NK-92 (cell line): ENCODE results near the gene PSMD14.

Experiments
- DNase-seq: peaks from one replicate; lab custom pipeline; 2025; ENCODE audit not compliant: unreplicated experiment; lab: John Stamatoyannopoulos, UW

Gene PSMD14

DNA sequence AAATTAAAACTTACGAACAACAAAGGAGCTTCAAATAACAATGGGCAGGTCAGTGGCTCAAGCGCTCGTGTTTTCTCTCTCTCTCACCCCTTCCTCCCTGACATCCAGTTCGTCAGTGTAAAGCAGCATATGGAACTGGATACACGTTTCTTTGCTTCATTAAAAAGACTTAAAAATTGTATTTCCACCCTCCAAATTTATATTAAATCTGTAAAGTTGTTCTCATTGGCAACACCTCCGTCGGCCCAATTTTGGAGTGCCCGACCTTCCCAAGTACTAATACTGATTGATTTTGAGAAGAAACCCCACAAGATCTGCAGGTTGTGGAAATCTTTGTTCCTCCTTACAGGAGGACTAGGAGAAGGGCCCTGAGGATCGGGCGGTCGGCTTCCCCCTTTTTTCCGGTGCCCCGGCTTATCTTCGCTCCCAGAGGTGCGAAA lies 110.1 kb downstream of the PSMD14 start:
- DNase-seq, result no peak

DNA sequence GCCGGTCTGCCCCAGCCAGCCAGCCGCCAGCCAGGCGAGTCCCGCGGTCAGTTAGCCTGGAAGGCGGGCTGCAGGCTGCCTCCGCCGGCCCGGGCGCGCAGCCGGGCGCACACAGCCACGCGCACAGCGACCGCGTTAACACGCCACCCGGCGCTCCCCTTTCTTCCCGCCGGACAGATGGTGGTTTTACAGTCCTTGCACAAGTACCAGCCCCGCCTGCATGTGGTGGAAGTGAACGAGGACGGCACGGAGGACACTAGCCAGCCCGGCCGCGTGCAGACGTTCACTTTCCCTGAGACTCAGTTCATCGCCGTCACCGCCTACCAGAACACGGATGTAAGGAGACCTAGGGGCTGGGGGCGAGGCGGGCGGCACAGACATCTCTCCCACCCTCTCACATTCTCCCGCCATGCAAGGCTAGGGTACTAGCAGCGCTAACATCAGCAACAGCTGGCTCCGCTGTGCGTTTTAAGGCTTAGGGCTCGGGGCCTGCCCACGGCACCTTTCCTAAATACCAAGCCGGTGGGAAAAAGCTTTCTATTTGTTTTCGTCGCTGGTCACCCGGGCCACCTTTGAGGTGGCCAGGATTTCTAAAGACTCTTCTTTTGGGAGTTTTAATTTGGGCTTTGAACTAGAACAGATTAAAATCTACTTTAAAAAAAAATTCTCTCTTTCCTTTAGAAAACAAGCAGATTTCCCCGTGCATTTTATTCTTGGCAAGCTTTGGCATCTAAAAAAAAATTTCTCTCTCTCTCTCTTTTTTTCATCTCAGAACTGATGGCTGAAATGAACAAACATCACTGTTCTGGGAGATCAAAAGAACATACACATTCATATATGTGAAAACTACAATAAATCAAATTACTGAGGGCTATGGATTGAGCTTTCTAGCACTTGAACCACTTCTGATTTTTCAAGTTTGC lies 110.8 kb downstream of the PSMD14 start:
- DNase-seq, result no peak

DNA sequence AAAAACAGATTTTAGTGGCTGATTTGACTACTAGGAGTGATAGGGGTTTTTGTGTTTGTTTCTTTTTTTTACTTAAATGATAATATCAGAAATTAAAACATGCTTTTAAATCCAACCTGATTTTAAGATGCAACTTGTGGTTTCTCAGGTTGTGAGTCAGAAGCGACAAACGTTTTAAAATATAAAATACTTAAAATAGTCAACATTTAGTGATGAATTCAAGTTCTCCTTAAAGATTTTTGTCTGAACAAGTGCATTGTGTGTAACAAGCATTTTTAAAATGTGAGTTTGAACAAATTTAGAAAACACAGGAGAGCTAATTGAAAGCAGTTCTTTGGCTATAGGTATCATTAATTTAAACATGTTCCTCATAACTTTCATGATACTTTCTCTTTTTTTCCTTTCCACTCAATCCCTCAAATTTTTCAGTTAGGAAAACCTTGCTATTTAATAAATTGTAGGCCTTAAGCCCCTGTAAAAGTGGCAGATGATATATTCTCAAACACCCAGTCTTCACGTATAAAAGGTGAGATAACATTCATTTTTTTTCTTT lies 111.5 kb downstream of the PSMD14 start:
- no peak for DNase-seq

DNA sequence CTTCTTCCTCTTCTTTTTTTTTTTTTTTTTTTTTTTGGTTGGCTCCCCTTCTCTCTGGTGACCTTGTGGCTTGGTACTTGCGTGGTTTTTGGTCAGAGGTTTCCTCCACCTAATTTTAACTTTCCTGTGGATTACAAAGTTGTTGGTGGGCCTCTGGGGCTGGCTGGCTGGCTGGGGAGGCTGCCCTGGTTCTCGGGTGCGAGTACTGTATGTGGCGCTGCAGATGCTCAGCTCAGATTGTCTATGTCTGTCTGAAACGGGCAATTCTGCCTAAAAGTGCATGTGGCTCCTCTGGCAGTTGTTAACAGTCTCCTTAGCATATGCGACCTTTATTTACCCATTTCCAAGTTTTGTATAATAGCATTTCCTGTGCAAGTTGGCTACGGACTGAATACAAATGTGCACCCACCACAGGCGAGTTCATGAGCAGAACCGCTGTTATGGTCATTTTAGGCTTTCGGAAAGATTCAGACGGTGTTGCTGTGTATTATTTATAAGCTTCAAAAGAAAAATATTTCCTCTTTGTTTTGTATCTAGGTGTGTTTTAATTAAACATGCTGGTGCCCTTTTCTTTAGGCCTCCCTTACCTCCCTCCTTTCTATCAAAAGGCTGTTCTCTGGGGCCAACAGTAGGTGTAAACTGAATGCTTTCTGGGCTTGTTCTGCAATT lies 112.3 kb downstream of the PSMD14 start:
- DNase-seq, result no peak

DNA sequence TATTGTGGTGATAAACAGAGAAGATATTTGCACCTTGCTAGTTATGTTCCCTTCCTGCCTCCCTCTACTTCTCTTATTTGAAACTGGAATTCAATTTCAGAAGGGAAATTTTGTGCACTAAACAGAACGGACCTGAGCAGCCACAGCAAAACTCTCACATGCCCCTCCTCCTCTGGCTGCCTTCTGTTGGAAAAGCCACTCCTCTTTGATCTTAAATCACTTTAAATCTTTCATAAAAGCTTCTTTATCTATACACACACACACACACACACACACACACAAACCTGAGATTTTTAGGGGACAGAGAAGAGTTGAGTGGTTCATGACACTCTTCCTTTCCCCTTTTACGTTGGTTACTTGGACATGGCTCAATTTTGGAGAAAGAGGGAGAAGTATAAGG lies 113.5 kb downstream of the PSMD14 start:
- DNase-seq, result no peak

DNA sequence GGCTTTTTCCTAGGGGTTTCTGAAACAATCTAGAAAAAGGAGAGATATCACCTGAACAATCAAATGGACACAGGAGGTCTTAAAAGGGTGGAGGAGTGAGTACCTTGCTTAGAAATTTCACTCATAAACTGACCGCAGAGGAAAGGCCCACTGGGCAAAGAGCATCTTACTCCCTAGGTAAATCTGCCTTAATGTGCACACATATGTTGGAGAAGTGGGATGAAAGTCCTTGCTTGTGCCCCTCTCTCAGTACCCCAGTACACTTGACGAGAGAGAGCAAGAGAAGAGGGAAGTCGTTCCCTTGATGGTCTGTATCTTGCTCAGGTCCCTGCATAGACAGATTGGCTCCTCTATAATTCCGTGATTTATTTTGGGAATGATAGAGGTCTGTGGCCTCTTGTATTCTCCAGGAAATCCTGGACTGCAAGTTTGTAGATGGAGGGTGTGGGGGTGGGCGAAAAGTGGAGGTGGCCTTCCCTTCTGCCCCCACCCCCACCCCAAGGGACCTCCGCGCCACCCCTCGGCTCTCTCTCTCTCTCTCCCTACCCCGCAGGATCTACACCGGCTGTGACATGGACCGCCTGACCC lies 114.7 kb downstream of the PSMD14 start:
- DNase-seq, result no peak

DNA sequence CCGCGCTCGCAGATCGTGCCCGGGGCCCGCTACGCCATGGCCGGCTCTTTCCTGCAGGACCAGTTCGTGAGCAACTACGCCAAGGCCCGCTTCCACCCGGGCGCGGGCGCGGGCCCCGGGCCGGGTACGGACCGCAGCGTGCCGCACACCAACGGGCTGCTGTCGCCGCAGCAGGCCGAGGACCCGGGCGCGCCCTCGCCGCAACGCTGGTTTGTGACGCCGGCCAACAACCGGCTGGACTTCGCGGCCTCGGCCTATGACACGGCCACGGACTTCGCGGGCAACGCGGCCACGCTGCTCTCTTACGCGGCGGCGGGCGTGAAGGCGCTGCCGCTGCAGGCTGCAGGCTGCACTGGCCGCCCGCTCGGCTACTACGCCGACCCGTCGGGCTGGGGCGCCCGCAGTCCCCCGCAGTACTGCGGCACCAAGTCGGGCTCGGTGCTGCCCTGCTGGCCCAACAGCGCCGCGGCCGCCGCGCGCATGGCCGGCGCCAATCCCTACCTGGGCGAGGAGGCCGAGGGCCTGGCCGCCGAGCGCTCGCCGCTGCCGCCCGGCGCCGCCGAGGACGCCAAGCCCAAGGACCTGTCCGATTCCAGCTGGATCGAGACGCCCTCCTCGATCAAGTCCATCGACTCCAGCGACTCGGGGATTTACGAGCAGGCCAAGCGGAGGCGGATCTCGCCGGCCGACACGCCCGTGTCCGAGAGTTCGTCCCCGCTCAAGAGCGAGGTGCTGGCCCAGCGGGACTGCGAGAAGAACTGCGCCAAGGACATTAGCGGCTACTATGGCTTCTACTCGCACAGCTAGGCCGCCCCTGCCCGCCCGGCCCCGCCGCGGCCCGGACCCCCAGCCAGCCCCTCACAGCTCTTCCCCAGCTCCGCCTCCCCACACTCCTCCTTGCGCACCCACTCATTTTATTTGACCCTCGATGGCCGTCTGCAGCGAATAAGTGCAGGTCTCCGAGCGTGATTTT lies 115.5 kb downstream of the PSMD14 start:
- DNase-seq, result no peak

DNA sequence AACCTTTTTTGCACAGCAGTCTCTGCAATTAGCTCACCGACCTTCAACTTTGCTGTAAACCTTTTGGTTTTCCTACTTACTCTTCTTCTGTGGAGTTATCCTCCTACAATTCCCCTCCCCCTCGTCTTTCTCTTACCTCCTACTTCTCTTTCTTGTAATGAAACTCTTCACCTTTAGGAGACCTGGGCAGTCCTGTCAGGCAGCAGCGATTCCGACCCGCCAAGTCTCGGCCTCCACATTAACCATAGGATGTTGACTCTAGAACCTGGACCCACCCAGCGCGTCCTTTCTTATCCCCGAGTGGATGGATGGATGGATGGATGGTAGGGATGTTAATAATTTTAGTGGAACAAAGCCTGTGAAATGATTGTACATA lies 116.2 kb downstream of the PSMD14 start:
- DNase-seq, result no peak

DNA sequence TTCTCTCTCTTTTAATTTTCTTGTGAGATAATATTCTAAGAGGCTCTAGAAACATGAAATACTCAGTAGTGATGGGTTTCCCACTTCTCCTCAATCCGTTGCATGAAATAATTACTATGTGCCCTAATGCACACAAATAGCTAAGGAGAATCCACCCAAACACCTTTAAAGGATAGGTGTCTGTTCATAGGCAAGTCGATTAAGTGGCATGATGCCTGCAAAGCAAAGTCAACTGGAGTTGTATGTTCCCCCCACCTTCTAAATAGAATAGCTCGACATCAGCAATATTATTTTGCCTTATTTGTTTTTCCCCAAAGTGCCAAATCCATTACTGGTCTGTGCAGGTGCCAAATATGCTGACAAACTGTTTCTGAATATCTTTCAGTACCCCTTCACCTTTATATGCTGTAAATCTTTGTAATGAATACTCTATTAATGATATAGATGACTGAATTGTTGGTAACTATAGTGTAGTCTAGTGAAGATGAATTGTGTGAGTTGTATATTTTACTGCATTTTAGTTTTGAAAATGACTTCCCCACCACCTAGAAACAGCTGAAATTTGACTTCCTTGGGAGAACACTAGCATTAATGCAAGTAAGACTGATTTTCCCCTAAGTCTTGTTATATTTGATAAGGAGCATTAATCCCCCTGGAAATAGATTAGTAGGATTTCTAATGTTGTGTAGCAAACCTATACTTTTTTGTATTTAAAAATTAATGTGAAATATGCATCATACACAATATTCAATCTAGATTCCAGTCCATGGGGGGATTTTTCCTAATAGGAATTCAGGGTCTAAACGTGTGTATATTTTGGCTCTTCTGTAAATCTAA lies 116.9 kb downstream of the PSMD14 start:
- DNase-seq, result no peak

DNA sequence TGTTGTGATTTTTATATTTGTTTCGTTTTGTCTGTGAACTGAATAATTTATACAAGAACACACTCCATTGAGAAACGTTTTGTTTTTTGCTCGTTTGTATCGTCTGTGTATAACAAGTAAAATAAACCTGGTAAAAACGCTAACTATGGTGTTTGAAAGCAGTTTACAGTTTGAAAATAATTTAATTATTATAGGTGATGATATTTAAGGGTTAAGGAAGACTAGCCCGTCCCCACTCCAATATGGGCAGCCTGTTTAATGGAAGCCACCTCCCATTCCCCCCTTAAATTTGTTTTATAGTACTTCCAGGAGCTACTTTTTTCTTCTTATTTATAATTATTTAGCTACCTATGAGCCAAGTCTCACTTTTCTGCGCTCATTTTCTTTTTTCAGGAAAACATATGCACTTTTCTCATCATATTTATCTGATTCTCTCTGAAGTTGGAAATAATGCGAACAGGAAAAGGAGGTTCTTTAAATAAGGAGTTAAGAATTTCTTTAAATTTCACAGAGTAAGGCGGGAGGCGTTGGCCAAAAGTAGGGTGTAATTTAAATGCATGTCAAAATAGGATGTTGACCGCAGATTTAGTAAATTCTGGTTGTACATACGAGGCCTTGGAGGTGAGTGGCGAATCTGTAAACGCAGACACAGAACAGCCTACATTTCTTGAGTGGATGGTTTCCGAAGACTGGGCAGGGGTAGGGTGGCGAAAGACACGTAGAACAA lies 117.7 kb downstream of the PSMD14 start:
- DNase-seq, result no peak

DNA sequence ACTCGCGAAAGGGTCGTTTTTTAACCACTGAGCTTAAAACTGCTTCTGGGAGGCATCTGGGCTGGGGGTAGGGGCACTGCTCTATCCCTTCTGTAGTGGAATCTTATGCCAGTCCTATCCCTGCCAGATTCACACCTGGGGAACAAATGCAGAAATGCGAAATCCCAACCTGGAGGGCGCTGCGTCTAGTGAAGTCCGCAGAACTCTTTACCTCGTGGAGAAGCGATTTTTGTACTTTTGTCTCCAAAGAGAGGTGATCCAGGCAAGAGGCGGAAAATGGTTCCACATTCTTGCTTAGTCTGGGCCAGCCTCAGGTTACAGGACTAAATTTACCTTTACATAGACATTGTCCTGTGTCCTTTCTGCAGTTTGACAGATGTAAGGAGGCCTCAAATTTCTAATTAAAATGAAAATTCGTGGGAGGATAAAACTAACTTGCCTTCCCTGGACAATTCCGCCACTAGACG lies 118.3 kb downstream of the PSMD14 start:
- no peak for DNase-seq

DNA sequence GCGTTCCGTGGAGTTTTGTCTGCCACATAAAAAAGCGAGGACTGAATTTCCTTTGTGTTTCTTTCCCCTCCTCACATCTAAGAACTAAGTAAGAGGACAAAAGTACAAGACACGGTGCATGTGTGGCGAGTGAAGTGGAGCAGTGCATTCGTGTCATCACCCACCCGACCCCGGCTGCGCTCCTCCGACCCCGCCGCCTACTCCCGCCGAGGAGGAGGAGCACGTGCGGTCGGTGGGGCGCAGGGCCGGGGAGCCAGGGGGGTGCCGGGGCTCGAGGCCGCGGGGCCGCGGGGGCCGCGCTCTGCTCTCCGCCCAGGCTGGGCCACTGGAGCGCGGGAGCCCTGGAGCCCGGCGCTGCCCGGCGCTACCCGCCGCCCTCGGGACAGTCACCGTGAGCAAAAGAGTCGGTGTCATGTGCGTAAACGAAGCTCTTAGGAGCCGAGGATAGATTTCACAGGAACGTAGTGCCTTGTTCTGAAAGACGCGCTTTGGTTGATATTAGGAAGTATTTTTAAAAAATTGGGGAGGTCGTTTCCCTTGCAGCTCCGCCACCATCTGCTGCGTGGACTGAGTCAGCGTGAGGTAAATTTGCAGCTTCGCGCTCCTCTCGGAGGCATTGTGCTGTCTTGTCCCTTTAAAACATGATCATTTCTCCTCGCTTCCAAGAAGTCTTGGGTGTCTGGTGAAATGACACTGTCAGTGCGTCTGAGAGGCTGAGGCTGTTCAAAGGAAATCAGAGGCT lies 118.9 kb downstream of the PSMD14 start:
- DNase-seq, result no peak

DNA sequence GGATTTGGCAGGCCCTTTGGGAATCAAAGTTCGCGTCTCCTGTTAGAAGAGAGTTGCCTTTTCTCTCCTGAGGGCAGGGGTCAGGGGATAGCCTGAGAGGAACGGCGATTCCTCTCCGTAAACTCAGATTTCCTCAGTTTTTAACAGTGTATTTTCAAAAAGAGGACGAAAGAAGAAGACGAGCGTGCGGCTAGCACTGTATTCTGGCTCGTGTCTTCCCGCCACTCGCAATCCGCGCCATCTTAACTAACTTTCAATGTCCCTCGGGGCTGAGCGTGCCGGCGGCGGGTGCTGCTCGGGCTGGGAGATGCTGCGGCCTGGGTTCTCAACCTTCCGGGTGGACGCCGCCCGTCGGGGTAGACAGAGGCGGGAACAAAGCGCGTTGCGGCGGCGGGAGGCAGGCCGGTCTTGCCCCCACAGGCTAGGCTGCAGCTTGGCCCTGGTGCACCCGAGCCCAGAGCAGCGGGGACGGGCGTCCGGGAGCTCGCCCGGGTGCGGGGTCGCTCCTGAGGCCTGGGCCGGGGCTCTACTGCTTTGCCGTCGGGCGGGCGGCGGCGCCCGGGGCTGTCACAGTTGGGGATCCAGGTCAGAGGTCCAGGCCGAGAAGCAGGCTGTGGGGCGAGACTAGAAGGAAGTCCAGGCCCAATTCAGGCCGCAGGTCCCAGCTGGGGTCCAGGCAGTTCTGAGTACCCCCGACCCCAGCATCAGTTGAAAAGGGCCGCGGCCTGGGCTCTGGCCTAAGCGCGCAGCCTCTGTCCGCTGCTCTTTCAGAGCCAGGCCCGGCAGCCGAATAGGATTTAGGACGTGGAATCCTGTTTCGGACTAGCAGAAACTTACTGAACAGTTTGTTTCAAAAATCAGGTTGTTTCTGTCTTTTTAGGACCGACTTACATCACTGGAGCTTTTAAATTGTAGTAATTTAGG lies 119.7 kb downstream of the PSMD14 start:
- no peak for DNase-seq

DNA sequence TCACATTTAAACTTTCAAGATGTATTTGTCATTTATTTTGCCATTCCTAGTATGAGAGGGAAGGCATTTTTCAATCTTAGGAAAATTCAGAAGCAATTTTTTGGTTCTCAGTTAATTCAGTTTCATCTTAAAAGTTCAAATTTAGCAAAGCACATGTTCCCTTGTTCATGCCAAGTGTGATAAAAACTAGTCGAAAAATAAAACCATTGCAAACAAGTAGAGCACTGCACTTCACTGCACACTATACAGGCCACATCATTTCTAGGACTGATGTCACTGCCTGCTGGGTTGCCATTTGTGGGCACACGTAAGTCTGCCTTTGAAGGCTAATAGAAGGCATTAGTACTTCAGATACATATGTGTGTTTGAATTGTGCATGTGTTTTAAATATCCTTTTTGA lies 122.2 kb downstream of the PSMD14 start:
- no peak for DNase-seq

DNA sequence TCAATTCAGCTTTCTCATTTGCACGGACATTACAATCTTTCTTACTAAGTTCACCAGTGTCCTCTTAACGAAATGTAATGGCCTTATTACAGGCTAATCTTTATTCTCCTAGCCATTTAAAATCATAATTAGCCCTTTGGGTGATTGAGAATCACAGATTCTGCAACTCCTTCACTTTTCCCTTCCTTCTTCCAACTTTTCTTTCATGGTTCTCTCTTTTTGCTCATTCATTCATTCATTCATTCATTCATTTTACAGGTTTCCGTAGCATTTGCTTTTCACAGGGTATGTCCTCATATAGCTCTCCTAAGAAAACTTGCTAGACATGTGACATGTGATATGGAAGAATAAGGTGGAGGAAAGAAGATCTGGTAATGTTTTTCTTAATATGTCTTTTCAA lies 123.9 kb downstream of the PSMD14 start:
- DNase-seq, result no peak

DNA sequence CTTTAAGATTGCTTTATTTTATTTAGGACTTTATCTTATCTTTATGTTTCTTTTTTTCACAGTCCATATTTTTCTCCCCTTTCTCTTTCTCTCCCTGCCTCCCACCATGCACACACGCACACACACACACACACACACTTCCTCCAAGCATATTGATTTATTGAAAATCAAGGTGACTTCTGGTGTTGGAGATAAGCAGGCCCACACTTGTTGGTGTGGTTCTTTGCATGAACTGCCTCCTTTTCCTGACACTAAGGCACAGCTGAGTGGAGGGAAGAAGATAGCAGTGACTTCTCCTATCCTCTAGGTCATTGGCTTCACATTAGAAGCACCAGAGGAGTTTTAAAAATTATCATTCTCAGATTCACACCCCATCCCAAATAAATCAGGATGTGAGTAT lies 125.9 kb downstream of the PSMD14 start:
- DNase-seq, result no peak

DNA sequence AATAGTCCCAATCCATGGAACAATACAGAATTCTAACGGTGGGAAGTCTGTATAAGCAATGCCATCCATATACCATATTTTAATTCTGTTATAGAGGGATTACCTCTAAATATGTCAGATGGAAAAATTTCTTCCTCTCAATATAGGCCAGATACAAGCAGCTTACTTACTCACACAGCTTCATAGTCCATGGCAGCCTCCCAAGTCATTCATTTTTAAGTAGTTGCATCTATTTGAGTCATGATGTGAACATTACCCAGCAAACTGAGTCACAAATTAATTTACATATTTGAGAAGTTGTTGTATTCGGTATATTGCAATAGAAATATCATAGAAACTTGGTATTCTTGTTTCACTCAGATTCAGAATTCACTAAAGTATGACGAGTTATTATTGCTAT lies 128.2 kb downstream of the PSMD14 start:
- no peak for DNase-seq
